Inferior parietal cortex (tissue), 1 donor: ENCODE measurements around the gene GABRG1.

ENCODE experiments used
- DNase-seq: peaks from one replicate; pipeline ENCODE4 v3.0.0-alpha.2; 2016; ENCODE audit errors: extremely low spot score

GABRG1 gene

DNA sequence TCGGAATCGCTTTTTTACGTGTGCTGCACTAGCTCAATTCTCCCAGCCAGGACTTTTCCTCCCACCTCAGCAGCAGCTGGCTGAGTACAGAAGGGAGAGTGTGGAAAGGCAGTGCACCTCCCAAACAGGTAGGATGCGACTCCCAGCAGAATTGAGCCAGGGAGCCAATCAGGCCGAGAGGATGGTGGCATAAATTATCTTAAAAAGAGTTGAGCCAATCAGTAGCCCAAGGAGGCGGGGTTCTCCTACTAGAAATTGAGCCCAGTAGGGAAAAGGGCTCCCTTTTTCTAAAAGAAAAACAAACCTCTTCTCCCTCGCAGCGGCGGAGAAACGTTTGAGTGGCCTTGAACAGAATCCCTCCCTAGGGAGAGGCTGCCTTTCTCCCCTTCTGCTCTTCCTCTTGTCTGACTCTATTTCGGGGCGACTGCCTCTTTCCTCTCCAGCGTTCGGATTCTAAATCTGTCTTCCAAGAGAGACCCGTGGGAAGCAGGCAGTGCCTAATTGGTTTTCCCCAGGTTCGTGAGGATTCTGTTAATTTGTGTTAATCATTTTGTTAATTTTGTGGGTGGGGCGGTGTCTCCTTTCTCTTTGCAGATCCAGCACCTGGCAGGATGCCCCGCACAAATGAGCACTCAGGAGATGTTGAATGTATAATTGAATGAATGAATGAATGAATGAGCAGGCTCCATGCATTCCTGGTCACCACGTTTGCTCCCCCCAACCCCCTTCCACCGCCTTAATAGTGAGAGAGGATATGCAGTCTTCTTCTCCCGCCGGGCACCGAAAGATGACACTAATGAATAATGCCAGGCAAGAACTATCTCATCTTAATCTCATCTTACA, at the start of gene GABRG1:
Gene GABRG1, minus strand, starts transcription at position 142 of the 843 bp plus-strand sequence. Its CDS starts 141 bp downstream, at position 1.
- DNase-seq = peak; percentile 67

DNA sequence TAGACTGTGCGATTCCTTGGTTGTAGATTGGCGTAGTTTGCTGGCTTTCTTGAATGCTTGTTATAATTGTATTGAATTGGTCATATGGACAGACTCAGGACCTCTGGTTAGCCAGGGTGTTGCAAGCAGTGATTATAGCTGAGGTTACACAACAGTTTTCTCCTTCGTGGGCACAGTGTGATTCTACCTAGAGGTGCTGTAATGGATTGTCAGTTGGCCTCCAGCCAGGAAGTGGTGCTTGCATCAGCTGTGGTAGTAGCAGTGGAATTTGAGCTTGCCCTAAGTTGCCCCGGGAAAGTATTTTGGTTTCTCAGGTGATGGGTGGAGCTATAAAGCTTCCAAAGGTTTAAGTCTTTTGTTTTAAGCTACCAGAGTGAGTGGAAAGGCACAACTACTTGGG, 23.1 kb upstream of the GABRG1 start:
- DNase-seq = no peak

DNA sequence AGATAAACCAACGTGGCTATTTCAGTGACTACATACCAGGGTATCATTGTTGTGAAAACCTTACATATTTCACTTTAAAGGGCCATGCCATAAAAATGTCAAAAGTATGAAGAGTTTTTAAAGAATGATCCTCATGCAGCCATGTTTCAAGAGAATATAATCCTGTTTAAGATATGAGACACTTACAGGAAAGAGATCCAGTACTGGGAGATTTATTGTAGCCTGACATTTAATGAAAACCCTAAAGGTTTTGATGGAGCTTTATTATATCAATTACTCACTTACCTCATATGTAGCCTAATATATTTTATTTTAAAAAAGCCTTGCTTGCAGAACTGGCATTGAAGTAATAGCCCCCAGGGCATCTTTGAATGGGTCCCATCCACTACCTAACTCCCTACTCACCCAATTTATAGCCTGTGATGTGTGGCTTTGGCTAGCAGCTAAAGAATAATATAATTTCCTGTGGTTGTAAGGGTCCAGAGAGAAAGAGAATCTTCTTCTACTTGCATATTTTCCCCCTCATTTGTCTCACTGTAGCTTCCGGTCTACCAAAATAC, 7.7 kb upstream of the GABRG1 start:
- DNase-seq = no peak

DNA sequence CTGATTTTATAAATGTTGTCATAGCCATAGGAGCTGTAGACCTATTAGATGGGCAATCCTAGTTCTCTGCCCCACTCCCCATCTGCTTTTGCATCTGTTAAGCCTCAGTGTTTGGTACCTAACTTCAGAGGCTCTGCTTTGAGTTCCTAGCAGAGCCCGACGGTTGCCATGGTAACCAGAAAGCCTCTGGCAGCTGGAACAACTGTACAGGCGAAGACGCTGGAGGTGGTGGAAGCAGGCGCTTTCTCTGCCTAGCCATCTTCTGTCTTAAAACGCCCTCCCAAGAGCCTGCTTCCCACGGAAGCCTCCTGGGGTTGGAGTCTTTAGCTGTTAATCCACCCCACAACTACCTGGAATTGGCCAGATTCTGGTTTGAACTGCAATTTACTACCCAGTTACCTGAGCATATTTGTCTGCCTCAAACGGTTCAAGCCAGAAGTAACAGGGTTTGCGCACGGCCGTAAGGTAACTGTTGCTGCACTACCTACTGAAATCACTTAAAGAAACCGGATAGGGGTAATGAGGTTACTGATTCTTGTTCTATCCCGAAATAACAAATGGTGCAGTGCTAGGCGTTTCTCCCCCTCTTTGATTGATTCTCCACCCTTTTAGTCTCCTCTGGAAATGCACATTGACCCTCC, 1.0 kb upstream of the GABRG1 start:
- peak; percentile 74 for DNase-seq

DNA sequence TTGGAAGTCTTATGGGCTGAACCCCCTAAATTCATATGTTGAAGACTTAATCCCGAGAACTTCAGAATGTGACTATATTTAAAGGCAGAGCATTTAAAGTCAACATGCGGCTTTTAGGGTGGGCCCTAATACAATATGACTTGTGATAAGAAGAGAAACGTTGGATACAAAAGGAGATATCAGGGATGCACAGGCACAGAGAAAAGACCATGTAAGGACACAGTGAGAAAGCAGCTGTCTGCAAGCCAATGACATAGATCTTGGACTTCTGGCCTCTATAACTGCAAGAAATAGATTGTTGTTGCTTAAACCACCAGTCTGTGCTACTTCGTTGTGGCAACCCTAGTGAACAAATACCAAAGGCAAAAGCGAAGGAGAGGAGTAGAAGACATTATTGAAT, 42.2 kb downstream of the GABRG1 start:
- no peak for DNase-seq

DNA sequence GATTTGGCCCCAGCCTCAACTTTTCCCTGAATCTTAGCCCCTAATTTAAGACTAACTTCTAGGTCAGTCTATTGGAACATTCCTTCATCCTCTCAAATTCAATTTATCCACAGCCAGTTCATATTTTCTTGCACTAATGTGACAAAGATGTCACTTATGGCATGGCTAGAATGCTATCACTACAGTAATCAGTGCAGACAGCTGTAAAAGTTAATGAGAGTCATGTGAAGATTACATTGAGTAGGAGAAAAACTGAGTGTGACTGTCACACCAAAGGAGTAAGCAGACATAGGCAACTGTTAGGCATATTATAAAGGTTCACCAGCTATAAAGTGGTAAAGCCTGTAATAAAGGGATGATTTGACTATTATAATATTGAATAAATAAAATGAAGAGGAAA, 42.6 kb downstream of the GABRG1 start:
- no peak for DNase-seq

DNA sequence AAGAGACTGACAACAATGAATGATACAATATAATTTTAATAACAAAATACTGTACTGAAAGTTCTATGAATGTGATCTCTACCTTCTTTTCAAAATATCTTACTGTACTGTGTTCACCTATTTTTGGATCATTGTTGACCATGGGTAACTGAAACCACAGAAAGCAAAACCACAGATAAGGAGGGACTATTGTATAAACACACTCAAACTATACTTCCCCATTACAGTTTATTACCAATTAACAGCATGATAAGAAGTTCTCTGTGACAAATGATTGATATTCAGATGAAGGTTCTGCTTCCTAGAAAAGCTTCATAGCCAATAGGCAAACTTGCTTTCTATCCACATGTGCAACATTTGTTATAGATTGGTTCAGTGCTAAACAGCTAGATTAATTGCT, 50.1 kb downstream of the GABRG1 start:
- no peak for DNase-seq

DNA sequence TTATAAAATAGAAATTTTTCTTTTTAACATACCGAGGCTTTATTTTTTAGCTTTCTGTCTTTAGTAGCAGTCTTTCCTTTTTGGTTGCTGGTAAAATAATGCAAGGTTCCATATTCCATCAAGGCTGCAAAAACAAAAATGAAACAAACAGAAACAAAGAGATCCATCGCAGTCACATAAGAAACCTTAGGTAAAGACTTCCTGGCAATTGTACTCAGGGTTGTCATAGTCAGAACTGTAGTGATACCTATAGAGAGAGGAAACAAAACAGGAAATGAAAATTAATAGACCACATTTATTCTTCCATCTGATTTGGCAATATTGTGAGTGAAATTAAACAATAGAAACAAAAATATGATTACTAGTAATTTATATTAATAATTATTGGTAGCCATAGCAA, 72.5 kb downstream of the GABRG1 start:
- DNase-seq = no peak

DNA sequence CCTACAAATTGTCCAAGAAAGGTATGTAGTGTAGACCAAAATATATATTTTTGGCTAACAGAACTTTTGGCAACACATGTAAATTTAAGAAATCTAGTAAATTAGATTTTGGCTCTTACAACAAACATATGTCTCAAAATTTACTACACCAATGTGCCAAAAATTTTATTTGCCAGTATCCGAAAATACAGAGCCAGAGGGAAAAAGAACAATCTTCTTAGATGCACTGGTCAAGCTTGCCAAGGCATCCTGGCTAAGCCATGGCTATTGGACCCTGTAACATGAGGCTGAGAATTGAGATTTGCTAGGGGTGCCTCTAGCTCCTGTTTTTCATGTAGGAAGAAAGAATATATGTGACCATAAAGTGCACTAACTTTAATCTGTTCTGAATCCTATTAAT, 91.8 kb downstream of the GABRG1 start:
- no peak for DNase-seq

DNA sequence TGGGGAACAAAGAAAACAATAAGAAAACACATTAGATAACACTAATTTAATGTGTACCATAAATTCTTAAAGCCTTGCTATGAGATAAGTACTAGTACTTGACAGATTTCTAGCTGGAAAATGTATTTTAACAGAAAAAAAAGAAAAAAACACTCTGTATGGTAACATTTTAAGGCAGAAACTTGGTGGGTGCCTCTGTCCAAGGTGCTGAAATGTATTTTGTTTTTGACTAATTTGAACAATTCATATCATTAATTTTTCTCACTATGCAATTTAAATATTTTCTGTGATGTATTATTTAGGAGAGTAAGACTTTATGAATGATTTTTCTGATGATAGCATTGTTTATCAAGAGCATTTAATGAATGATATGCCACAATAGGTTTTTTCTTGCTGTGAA, 107.5 kb downstream of the GABRG1 start:
- no peak for DNase-seq

DNA sequence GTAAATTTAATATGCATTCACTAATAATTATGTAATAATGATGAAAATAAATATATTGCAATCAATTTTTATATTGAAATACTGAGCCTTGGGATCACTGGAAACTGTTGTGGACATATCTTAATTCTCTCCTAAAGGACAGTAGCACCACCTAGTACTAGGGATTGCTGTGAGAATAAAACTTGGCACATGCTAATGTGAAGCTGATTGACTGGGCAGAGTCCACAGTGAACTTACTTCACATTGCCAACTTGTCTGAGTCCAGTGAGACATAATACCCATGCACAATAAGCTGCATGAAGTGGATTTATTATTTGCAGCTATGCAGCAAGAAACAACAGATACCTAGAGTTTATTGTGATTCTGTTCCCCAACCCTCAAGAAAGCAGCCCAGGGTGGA, 131.1 kb downstream of the GABRG1 start:
- no peak for DNase-seq

DNA sequence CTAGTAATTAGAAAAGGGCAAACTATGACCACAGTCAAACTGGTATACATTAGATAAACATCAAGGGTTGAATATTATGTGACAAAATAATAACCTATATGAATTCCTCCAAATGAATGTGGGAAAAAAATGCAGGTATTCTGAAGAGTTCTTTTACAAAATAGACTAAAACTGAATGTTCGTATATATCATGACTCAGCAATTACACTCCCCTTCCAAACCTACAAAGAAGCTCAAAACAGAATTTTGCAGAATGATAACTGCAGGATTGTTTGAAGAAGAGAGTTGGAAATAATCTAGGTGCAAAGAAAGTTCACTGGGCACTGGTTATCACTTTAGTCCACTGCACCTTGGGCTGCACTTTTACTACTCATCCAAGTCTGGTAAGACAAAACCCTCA, 134.1 kb downstream of the GABRG1 start:
- no peak for DNase-seq

DNA sequence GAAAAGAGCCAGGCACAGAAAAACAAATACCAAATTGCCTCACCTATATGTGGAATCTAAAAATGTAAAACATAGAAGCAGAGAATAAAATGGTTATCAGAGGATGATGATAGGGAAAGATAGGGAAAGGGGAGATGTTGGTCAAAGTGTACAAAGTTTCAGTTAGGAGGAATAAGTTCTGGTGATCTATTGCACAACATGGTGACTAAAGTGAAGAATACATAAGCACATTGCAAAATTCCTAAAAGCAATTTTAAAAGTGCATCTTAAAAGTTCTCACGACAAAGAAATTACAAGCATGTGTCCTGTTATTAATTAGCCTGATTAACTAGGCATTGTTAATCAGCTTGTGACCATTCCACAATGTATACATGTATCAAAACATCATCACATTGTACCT, 136.0 kb downstream of the GABRG1 start:
- DNase-seq = no peak
